CD8-positive, alpha-beta memory T cell (primary cell): ENCODE results near the gene MAP7D1. TPM values are rescaled to one million over a fixed set of nuclear protein-coding genes. Genes with fewer than 3 reads are reported as not detected.

ENCODE experiments used
- CTCF ChIA-PET: fragments of 350-600 bp; sonication (Branson Sonifier 250); formaldehyde crosslinking; loops from one replicate; lab custom pipeline; 2021; ENCODE audit warnings: antibody characterized with exemption; lab: Charles Lee
- POLR2A ChIA-PET: fragments of 350-600 bp; sonication (Branson Sonifier 250); formaldehyde crosslinking; loops from one replicate; lab custom pipeline; 2021; ENCODE audit warnings: antibody characterized with exemption; lab: Charles Lee
- DNase-seq, 5 donors: peaks; one replicate each; pipeline versions ENCODE4 v3.0.0 to v3.0.0-alpha.2; 2020 to 2022; ENCODE audit warnings: mixed read lengths in 1 of 5
- H3K27ac ChIP-seq: one replicate; pipeline ENCODE4 v1.7.0; 2013; ENCODE audit warnings: low read depth, mild to moderate bottlenecking, low read length, moderate library complexity
- H3K27me3 ChIP-seq: 2 replicates; pipeline ENCODE4 v1.7.0; 2013; ENCODE audit warnings: low read length, mild to moderate bottlenecking; ENCODE audit not compliant: insufficient read depth, poor library complexity, severe bottlenecking
- H3K36me3 ChIP-seq: 2 replicates; pipeline ENCODE4 v1.7.0; 2013; ENCODE audit warnings: mild to moderate bottlenecking, low read length, moderate library complexity; ENCODE audit not compliant: insufficient read depth
- H3K4me1 ChIP-seq: 2 replicates; pipeline ENCODE4 v1.7.0; 2013; ENCODE audit warnings: mild to moderate bottlenecking, low read length, moderate library complexity; ENCODE audit not compliant: insufficient read depth
- H3K4me3 ChIP-seq: 2 replicates; pipeline ENCODE4 v1.7.0; 2013; ENCODE audit warnings: mild to moderate bottlenecking, low read length
- H3K9me3 ChIP-seq: 2 replicates; pipeline ENCODE4 v1.7.0; 2013; ENCODE audit warnings: mild to moderate bottlenecking, low read length
- H3K27ac Mint-ChIP-seq, 8 donors: one replicate each; pipeline ENCODE4 v1.8.0; 2020 to 2021; ENCODE audit warnings: mixed read lengths in 8 of 8, mild to moderate bottlenecking in 6 of 8, inconsistent platforms in 3 of 8, moderate library complexity in 3 of 8
- H3K27me3 Mint-ChIP-seq, 2 donors: one replicate each; pipeline ENCODE4 v1.8.0; 2020 to 2021; ENCODE audit warnings: mixed read lengths in 2 of 2, mild to moderate bottlenecking in 1 of 2, moderate library complexity in 1 of 2
- H3K36me3 Mint-ChIP-seq, 3 donors: one replicate each; pipeline ENCODE4 v1.8.0; 2020 to 2021; ENCODE audit warnings: mixed read lengths in 3 of 3, inconsistent platforms in 1 of 3, mild to moderate bottlenecking in 1 of 3
- H3K4me1 Mint-ChIP-seq, 3 donors: one replicate each; pipeline ENCODE4 v1.8.0; 2020 to 2021; ENCODE audit warnings: mixed read lengths in 3 of 3, inconsistent platforms in 1 of 3, mild to moderate bottlenecking in 1 of 3
- H3K4me3 Mint-ChIP-seq, 7 donors: one replicate each; pipeline ENCODE4 v1.8.0; 2020 to 2021; ENCODE audit warnings: mixed read lengths in 7 of 7, mild to moderate bottlenecking in 6 of 7, moderate library complexity in 4 of 7, inconsistent platforms in 2 of 7
- H3K9me3 Mint-ChIP-seq, 5 donors: one replicate each; pipeline ENCODE4 v1.8.0; 2020 to 2022; ENCODE audit warnings: mixed read lengths in 5 of 5, mild to moderate bottlenecking in 3 of 5, moderate library complexity in 2 of 5, inconsistent platforms in 1 of 5
- polyA plus RNA-seq: library from polyadenylated mRNA; unstranded; fragments of 300-500 nt; fragmentation: Illumina TruSeq; gene quantifications from one replicate; pipeline ENCODE4 v1.2.3, GENCODE V29; 2021
- total RNA-seq, 2 experiments: library from RNA; stranded (reverse); gene quantifications; one replicate each; pipeline ENCODE4 v1.2.3, GENCODE V29; 2021

The MAP7D1 gene
- total and polyA plus RNA-seq, 3 experiments from 2014 or later = 55.4 to 185 (median 183) TPM

DNA sequence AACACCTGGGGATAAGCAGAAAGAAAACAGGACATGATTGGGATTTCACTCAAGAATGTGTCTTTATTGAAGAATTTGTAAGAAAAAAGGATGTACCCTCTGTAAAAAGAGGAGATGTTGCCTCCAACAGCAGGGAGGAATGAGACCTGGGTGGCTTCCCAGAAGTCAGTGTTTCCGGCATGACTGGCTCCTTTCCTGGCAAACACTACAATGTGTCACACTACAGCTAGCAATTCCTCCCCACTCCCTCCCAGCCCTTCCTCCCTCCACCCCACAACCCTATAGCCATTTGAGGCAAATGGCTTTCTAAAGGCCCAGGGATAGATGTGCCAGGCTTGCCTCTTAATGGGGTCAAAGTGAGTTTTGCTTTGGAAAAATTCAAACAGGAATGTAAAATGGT, 19.4 kb upstream of the MAP7D1 start:
- Histone ChIP-seq H3K36me3 (peaks cover 30% of the 10 kb centered on the region), H3K27me3 (no peaks in the 10 kb centered on the region), H3K9me3 (no peaks in the 10 kb centered on the region), H3K4me1 (no peaks in the 10 kb centered on the region), H3K4me3 (no peak overlapping the region), H3K27ac (no peak overlapping the region)
- peaks cover 0 to 1% of the 10 kb centered on the region in 2 donors for H3K27me3 Mint-ChIP-seq
- peaks cover 0 to 45% (median 13%) of the 10 kb centered on the region in 3 donors for H3K36me3 Mint-ChIP-seq
- H3K9me3 Mint-ChIP-seq = no peaks in the 10 kb centered on the region
- H3K27ac Mint-ChIP-seq = peak overlapping the region in 5 of 8 donors; percentile 8 to 82 (median 47)
- H3K4me3 Mint-ChIP-seq = no peak overlapping the region
- H3K4me1 Mint-ChIP-seq = peaks cover 5 to 23% (median 19%) of the 10 kb centered on the region in 3 donors
- CTCF ChIA-PET = interaction anchor here (1.2 to 4.4 kb wide), 3 partner anchors 9 to 51 kb away, joined by 5 to 76 read pairs (median 8); no protein-coding TSS in a partner anchor
- POLR2A ChIA-PET = no interaction called here
- DNase-seq = no peak

- peaks cover 0 to 1% of the 10 kb centered on the region in 2 donors for H3K27me3 Mint-ChIP-seq
- no peak overlapping the region for H3K4me3 ChIP-seq
- H3K27me3 ChIP-seq = no peaks in the 10 kb centered on the region
- H3K4me1 Mint-ChIP-seq = peaks cover 8 to 28% (median 24%) of the 10 kb centered on the region in 3 donors
- peak overlapping the region in 1 of 8 donors; percentile 19 for H3K27ac Mint-ChIP-seq
- ChIA-PET CTCF (interaction anchor here (1.2 to 4.4 kb wide), 2 partner anchors 38 to 51 kb away, joined by 5 to 76 read pairs; no protein-coding TSS in a partner anchor), POLR2A (no interaction called here)
- H3K27ac ChIP-seq = no peak overlapping the region
- no peaks in the 10 kb centered on the region for H3K9me3 ChIP-seq
- H3K36me3 ChIP-seq = peaks cover 30% of the 10 kb centered on the region
- H3K36me3 Mint-ChIP-seq = peaks cover 0 to 46% (median 14%) of the 10 kb centered on the region in 3 donors
- no peaks in the 10 kb centered on the region for H3K4me1 ChIP-seq
- no peak for DNase-seq
- no peak overlapping the region for H3K4me3 Mint-ChIP-seq
- no peaks in the 10 kb centered on the region for H3K9me3 Mint-ChIP-seq
These were observed 18.7 kb upstream of the MAP7D1 start for GRCh38 chr1:36137226-36137625.

DNA sequence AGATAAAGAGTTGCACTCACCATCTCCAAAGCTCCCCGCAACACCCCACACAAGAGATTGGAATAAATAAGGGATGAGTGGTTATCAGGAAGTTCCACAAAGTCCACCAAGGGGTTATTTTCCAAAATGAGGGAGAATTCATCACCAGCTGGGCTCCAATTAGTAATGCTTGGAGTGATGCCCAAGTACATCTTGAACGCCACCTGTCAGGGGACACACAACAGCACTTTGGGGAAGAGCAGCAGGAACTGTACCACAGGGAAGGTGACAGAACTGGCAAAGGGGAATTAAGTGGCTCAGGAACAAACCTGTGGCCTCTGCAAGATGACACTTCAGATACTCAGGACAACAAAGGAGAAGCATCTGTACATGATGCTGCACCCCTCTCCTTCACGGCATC, 18.2 kb upstream of the MAP7D1 start:
- ChIA-PET CTCF (no interaction called here), POLR2A (no interaction called here)
- Mint-ChIP-seq H3K4me1 (peaks cover 8 to 33% (median 28%) of the 10 kb centered on the region in 3 donors), H3K36me3 (peaks cover 0 to 48% (median 14%) of the 10 kb centered on the region in 3 donors), H3K27ac (peak overlapping the region in 4 of 8 donors; percentile 19 to 70 (median 62)), H3K4me3 (no peak overlapping the region), H3K9me3 (no peaks in the 10 kb centered on the region), H3K27me3 (peaks cover 0 to 1% of the 10 kb centered on the region in 2 donors)
- Histone ChIP-seq H3K9me3 (no peaks in the 10 kb centered on the region), H3K4me1 (no peaks in the 10 kb centered on the region), H3K4me3 (no peak overlapping the region), H3K27ac (no peak overlapping the region), H3K36me3 (peaks cover 30% of the 10 kb centered on the region), H3K27me3 (no peaks in the 10 kb centered on the region)
- DNase-seq = no peak

DNA sequence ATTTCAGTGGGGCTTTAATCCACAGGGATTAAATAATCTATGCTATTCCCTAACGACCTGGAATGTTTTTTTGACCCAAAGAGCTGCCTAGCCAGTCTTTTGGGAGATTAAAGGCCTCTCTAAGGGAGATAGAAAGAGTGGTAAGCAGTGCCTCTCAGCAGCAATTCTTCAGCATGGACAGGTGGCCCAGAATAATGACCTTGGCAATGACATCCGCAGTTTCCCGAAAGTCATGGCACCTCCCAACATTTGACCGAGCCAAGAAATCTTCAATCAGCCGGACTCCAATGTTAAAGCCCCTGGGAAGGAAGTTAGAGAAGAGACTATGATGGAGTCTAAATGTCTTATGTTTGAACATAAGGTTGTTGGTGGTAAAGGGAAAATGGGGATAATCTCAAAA, 16.4 kb upstream of the MAP7D1 start:
- Mint-ChIP-seq H3K4me3 (no peak overlapping the region), H3K36me3 (peaks cover 0 to 52% (median 14%) of the 10 kb centered on the region in 3 donors), H3K27ac (peak overlapping the region in 4 of 8 donors; percentile 9 to 87 (median 57)), H3K27me3 (peaks cover 0 to 1% of the 10 kb centered on the region in 2 donors), H3K9me3 (no peaks in the 10 kb centered on the region), H3K4me1 (peaks cover 17 to 43% (median 37%) of the 10 kb centered on the region in 3 donors)
- Histone ChIP-seq H3K4me1 (no peaks in the 10 kb centered on the region), H3K27me3 (no peaks in the 10 kb centered on the region), H3K36me3 (peaks cover 30% of the 10 kb centered on the region), H3K9me3 (no peaks in the 10 kb centered on the region), H3K27ac (no peak overlapping the region), H3K4me3 (no peak overlapping the region)
- DNase-seq = no peak
- CTCF ChIA-PET = no interaction called here
- POLR2A ChIA-PET = no interaction called here

- peak overlapping the region in 2 of 8 donors; percentile 56 to 66 for H3K27ac Mint-ChIP-seq
- H3K36me3 ChIP-seq = peaks cover 23% of the 10 kb centered on the region
- H3K27me3 ChIP-seq = no peaks in the 10 kb centered on the region
- H3K4me1 Mint-ChIP-seq = peaks cover 26 to 51% (median 50%) of the 10 kb centered on the region in 3 donors
- H3K36me3 Mint-ChIP-seq = peaks cover 0 to 48% (median 14%) of the 10 kb centered on the region in 3 donors
- no peak for DNase-seq
- POLR2A ChIA-PET = interaction anchor here (0.6 kb wide), 1 partner anchor 10 kb away, joined by 3 read pairs; no protein-coding TSS in a partner anchor
- no peak overlapping the region for H3K4me3 ChIP-seq
- no peaks in the 10 kb centered on the region for H3K9me3 ChIP-seq
- H3K9me3 Mint-ChIP-seq = no peaks in the 10 kb centered on the region
- H3K27ac ChIP-seq = no peak overlapping the region
- CTCF ChIA-PET = interaction anchor here (0.7 to 5.9 kb wide), 4 partner anchors 9 to 144 kb away, joined by 3 to 36 read pairs (median 4); no protein-coding TSS in a partner anchor
- H3K4me1 ChIP-seq = no peaks in the 10 kb centered on the region
- peaks cover 0 to 1% of the 10 kb centered on the region in 2 donors for H3K27me3 Mint-ChIP-seq
- no peak overlapping the region for H3K4me3 Mint-ChIP-seq
These were observed 13.8 kb upstream of the MAP7D1 start for GRCh38 chr1:36142121-36142520.

GRCh38 chr1:36143424-36143823, 12.5 kb upstream of the MAP7D1 start:
- Histone ChIP-seq H3K27ac (no peak overlapping the region), H3K36me3 (peaks cover 10% of the 10 kb centered on the region), H3K27me3 (no peaks in the 10 kb centered on the region), H3K4me1 (peaks cover 8% of the 10 kb centered on the region), H3K4me3 (no peak overlapping the region), H3K9me3 (no peaks in the 10 kb centered on the region)
- POLR2A ChIA-PET = no interaction called here
- CTCF ChIA-PET = interaction anchor here (5.9 kb wide), 1 partner anchor 45 kb away, joined by 36 read pairs; no protein-coding TSS in a partner anchor
- peak overlapping the region in 1 of 7 donors; percentile 17 for H3K4me3 Mint-ChIP-seq
- H3K9me3 Mint-ChIP-seq = no peaks in the 10 kb centered on the region
- H3K4me1 Mint-ChIP-seq = peaks cover 34 to 62% (median 60%) of the 10 kb centered on the region in 3 donors
- H3K36me3 Mint-ChIP-seq = peaks cover 0 to 35% (median 8%) of the 10 kb centered on the region in 3 donors
- peaks cover 0 to 1% of the 10 kb centered on the region in 2 donors for H3K27me3 Mint-ChIP-seq
- DNase-seq = no peak
- H3K27ac Mint-ChIP-seq = peak overlapping the region in 3 of 8 donors; percentile 1 to 55 (median 29)

DNA sequence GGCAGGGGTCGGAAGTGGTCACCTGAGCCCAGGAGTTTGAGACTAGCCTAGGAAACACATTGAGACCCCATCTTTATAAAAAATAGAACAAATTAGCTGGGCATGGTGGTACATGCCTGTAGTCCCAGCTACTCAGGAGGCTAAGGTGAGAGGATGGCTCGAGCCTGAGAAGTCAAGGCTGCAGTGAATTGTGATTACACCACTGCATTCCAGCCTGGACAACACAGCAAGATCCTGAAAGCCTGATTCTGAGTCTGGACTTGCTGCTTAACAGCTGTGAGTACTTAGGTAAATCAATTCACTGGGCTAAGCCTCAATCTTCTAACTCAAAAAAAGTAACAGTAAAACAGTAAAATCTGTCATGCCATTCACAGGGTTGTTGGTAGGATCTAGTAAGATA, 11.5 kb upstream of the MAP7D1 start:
- POLR2A ChIA-PET = no interaction called here
- Histone ChIP-seq H3K4me3 (no peak overlapping the region), H3K36me3 (peaks cover 8% of the 10 kb centered on the region), H3K27ac (no peak overlapping the region), H3K4me1 (peaks cover 13% of the 10 kb centered on the region), H3K9me3 (no peaks in the 10 kb centered on the region), H3K27me3 (no peaks in the 10 kb centered on the region)
- no peak for DNase-seq
- Mint-ChIP-seq H3K27me3 (peaks cover 0 to 3% of the 10 kb centered on the region in 2 donors), H3K4me3 (peak overlapping the region in 2 of 7 donors; percentile 24 to 65), H3K36me3 (peaks cover 0 to 36% (median 6%) of the 10 kb centered on the region in 3 donors), H3K4me1 (peaks cover 41 to 72% (median 69%) of the 10 kb centered on the region in 3 donors), H3K9me3 (no peaks in the 10 kb centered on the region), H3K27ac (peak overlapping the region in 2 of 8 donors; percentile 42 to 46)
- CTCF ChIA-PET = interaction anchor here (1.1 to 5.9 kb wide), 4 partner anchors 43 to 141 kb away, joined by 4 to 36 read pairs (median 8); no protein-coding TSS in a partner anchor

- Histone ChIP-seq H3K4me1 (peaks cover 54% of the 10 kb centered on the region), H3K27me3 (no peaks in the 10 kb centered on the region), H3K4me3 (peak overlapping the region; percentile 66), H3K27ac (peak overlapping the region; percentile 87), H3K9me3 (no peaks in the 10 kb centered on the region), H3K36me3 (no peaks in the 10 kb centered on the region)
- Mint-ChIP-seq H3K27me3 (peaks cover 0 to 1% of the 10 kb centered on the region in 2 donors), H3K4me3 (peak overlapping the region; percentile 95 to 100 (median 99)), H3K36me3 (peaks cover 0 to 13% (median 2%) of the 10 kb centered on the region in 3 donors), H3K4me1 (peaks cover 62 to 77% (median 71%) of the 10 kb centered on the region in 3 donors), H3K9me3 (no peaks in the 10 kb centered on the region), H3K27ac (peak overlapping the region; percentile 98 to 100 (median 99))
- POLR2A ChIA-PET = interaction anchor here (0.5 to 4.0 kb wide), 10 partner anchors 11 to 400 kb away, joined by 3 to 43 read pairs (median 6); partner anchors contain the start of genes ADPRS, AGO1, SH3D21 and STK40
- DNase-seq = peak in 1 of 5 donors; percentile 10
- CTCF ChIA-PET = interaction anchor here (1.0 to 4.2 kb wide), 26 partner anchors 12 to 271 kb away, joined by 3 to 190 read pairs (median 6); partner anchors contain the start of gene THRAP3
These were observed 7.1 kb upstream of the MAP7D1 start for GRCh38 chr1:36148821-36149236.
